ENCODE results near the gene PNPLA8. TPM values are rescaled to one million over a fixed set of nuclear protein-coding genes. Genes with fewer than 3 reads are reported as not detected.

Gene PNPLA8
- polyA plus RNA-seq, 1 donor from 2014 or later = 85.1 TPM

DNA sequence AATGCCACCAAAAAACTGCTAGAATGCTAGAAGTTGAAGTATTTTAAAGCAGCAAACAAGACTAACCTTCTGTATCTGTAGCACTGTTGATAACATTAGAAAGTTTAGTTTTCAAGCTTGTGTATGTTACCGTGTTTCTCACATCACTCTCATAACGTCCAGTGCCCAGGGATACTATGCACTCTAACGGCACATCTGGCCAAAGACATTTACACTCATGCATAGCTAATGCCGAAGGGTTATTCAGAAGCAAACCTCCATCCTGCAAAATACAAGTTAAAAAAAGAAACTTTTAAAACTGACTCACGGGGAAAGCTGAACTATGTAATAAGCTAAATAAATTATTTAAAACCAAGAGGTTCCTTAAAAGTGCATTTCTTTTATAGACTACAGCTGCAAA lies 46.8 kb downstream of the PNPLA8 start:
- Histone ChIP-seq H3K9me2 (ENCODE audit: insufficient read depth, low read length) (no peaks in the 10 kb centered on the region), H3K27ac (ENCODE audit: low read length) (no peak overlapping the region), H3K9ac (ENCODE audit: low read length) (no peak overlapping the region), H3K79me2 (replicated peaks; ENCODE audit: insufficient read depth, low read length) (no peaks in the 10 kb centered on the region), H3K36me3 (ENCODE audit: insufficient read depth, low read length) (peaks cover 15% of the 10 kb centered on the region), H3K27me3 (ENCODE audit: insufficient read depth, low read depth, low read length) (no peaks in the 10 kb centered on the region), H2AFZ (ENCODE audit: low read depth, low read length) (no peak overlapping the region), H3K4me2 (ENCODE audit: low read length) (no peak overlapping the region), H3F3A (ENCODE audit: insufficient read depth, low read length, poor library complexity, severe bottlenecking) (no peaks in the 10 kb centered on the region), H4K20me1 (ENCODE audit: insufficient read depth) (no peaks in the 10 kb centered on the region), H3K4me3 (ENCODE audit: low read length) (no peak overlapping the region), H3K9me3 (ENCODE audit: low read length) (no peaks in the 10 kb centered on the region)
- TF ChIP-seq, protein P1, sequence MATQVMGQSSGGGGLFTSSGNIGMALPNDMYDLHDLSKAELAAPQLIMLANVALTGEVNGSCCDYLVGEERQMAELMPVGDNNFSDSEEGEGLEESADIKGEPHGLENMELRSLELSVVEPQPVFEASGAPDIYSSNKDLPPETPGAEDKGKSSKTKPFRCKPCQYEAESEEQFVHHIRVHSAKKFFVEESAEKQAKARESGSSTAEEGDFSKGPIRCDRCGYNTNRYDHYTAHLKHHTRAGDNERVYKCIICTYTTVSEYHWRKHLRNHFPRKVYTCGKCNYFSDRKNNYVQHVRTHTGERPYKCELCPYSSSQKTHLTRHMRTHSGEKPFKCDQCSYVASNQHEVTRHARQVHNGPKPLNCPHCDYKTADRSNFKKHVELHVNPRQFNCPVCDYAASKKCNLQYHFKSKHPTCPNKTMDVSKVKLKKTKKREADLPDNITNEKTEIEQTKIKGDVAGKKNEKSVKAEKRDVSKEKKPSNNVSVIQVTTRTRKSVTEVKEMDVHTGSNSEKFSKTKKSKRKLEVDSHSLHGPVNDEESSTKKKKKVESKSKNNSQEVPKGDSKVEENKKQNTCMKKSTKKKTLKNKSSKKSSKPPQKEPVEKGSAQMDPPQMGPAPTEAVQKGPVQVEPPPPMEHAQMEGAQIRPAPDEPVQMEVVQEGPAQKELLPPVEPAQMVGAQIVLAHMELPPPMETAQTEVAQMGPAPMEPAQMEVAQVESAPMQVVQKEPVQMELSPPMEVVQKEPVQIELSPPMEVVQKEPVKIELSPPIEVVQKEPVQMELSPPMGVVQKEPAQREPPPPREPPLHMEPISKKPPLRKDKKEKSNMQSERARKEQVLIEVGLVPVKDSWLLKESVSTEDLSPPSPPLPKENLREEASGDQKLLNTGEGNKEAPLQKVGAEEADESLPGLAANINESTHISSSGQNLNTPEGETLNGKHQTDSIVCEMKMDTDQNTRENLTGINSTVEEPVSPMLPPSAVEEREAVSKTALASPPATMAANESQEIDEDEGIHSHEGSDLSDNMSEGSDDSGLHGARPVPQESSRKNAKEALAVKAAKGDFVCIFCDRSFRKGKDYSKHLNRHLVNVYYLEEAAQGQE (IDR thresholded peaks at IDR 0.05; ENCODE audit: borderline replicate concordance) = no peak
- TF ChIP-seq SMC3 (conservative IDR thresholded peaks at IDR 0.05; ENCODE audit: poor library complexity) = no peak
- no peak for TF ChIP-seq TAF1 (IDR thresholded peaks at IDR 0.05; ENCODE audit: low read depth)
- TF ChIP-seq EP300 (conservative IDR thresholded peaks at IDR 0.05; ENCODE audit: poor library complexity, severe bottlenecking) = no peak
- no peak for TF ChIP-seq EZH2 (IDR thresholded peaks at IDR 0.05; ENCODE audit: borderline replicate concordance, insufficient read depth, low read length, poor library complexity, severe bottlenecking)
- TF ChIP-seq POLR2AphosphoS5 (IDR thresholded peaks at IDR 0.05) = no peak
- no peak for TF ChIP-seq MXI1 (conservative IDR thresholded peaks at IDR 0.05; ENCODE audit: poor library complexity, severe bottlenecking)
- no peak for TF ChIP-seq RAD21 (conservative IDR thresholded peaks at IDR 0.05)
- TF ChIP-seq, protein P2, sequence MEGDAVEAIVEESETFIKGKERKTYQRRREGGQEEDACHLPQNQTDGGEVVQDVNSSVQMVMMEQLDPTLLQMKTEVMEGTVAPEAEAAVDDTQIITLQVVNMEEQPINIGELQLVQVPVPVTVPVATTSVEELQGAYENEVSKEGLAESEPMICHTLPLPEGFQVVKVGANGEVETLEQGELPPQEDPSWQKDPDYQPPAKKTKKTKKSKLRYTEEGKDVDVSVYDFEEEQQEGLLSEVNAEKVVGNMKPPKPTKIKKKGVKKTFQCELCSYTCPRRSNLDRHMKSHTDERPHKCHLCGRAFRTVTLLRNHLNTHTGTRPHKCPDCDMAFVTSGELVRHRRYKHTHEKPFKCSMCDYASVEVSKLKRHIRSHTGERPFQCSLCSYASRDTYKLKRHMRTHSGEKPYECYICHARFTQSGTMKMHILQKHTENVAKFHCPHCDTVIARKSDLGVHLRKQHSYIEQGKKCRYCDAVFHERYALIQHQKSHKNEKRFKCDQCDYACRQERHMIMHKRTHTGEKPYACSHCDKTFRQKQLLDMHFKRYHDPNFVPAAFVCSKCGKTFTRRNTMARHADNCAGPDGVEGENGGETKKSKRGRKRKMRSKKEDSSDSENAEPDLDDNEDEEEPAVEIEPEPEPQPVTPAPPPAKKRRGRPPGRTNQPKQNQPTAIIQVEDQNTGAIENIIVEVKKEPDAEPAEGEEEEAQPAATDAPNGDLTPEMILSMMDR (IDR thresholded peaks at IDR 0.05; ENCODE audit: poor library complexity, severe bottlenecking) = no peak

DNA sequence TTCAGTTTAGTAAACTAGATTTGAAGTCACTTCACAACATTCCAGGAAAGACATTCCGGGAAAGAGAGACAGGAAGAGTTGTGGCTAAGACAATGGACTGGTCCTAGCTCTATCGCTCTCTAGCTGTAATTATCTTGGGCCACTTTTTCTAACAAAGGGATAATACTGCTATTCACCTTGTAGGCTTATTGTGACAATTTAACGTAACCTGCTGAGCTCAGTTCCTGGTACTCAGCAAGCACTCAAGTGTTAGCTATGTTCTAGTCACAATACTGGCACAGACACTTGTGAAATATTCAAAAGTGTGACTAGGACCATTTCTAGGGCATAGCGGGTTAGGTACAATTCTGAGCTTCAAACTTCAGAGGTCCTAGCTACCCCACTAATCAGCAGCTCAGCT lies 57.7 kb downstream of the PNPLA8 start:
- TF ChIP-seq SMC3 (conservative IDR thresholded peaks at IDR 0.05; ENCODE audit: poor library complexity) (no peak), RAD21 (conservative IDR thresholded peaks at IDR 0.05) (no peak), TAF1 (IDR thresholded peaks at IDR 0.05; ENCODE audit: low read depth) (no peak), EP300 (conservative IDR thresholded peaks at IDR 0.05; ENCODE audit: poor library complexity, severe bottlenecking) (no peak), EZH2 (IDR thresholded peaks at IDR 0.05; ENCODE audit: borderline replicate concordance, insufficient read depth, low read length, poor library complexity, severe bottlenecking) (no peak), MXI1 (conservative IDR thresholded peaks at IDR 0.05; ENCODE audit: poor library complexity, severe bottlenecking) (no peak), POLR2AphosphoS5 (IDR thresholded peaks at IDR 0.05) (no peak)
- TF ChIP-seq, protein P2 (IDR thresholded peaks at IDR 0.05; ENCODE audit: poor library complexity, severe bottlenecking) = no peak
- TF ChIP-seq, protein P1 (IDR thresholded peaks at IDR 0.05; ENCODE audit: borderline replicate concordance) = no peak
- Histone ChIP-seq H3K27me3 (ENCODE audit: insufficient read depth, low read depth, low read length) (no peaks in the 10 kb centered on the region), H3K27ac (ENCODE audit: low read length) (no peak overlapping the region), H3K79me2 (replicated peaks; ENCODE audit: insufficient read depth, low read length) (no peaks in the 10 kb centered on the region), H3K9me2 (ENCODE audit: insufficient read depth, low read length) (no peaks in the 10 kb centered on the region), H3K4me2 (ENCODE audit: low read length) (no peak overlapping the region), H3K9ac (ENCODE audit: low read length) (no peak overlapping the region), H3K4me3 (ENCODE audit: low read length) (no peak overlapping the region), H4K20me1 (ENCODE audit: insufficient read depth) (no peaks in the 10 kb centered on the region), H3K9me3 (ENCODE audit: low read length) (no peaks in the 10 kb centered on the region), H3K36me3 (ENCODE audit: insufficient read depth, low read length) (no peaks in the 10 kb centered on the region), H3F3A (ENCODE audit: insufficient read depth, low read length, poor library complexity, severe bottlenecking) (no peaks in the 10 kb centered on the region), H2AFZ (ENCODE audit: low read depth, low read length) (no peak overlapping the region)

All from neural cell (in vitro differentiated cells).